ENCODE measurements around the gene ZNF775. TPM values are rescaled to one million over a fixed set of nuclear protein-coding genes. Genes with fewer than 3 reads are reported as not detected.

ZNF775 gene
- total and polyA plus RNA-seq, 12 donors: 1.9 to 4.7 (median 2.9) TPM

DNA sequence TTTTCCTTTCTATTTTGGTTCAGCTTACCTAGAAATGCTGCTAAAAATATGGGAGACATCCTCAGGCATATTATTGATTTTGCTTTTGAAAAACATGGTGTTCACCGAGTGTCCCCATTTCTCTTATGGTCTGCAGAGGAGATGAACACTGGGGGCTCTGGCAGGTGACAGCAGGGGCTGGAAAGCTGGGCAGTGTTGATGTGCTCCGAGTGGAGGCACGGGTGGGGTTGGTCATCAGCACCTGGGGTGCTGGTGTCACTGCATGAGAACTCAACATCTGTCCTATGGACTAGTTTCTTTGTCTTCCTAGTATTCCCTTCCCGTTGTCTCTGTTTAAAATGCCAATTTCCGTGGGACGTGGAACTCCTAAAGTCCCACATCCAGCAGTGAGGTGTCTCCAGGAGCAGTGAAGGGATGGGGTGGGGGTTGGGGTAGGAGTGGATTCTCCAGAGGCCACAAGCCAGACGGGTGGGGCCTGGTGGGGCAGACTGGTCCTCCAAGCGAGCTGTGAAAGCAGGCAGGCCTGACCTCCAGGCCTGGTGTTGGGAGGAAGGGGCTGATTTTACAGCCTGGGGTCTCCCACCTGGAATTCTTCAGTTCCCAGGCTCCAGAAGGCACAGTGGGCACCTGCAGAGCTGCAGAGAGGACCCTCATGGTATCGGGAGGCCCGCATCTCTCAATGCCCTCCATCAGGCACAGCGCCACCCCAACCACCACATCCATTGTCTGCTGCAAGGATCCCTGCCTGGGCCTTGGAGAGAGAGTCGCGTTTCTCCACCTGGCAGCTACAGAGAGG is 24.4 kb downstream of the ZNF775 start:
- H3K27me3 ChIP-seq: no peaks in the 10 kb centered on the region
- 90 to 91% methylated on average over 13 of the region's 13 CpGs for WGBS, 2 donors
- DNase-seq: no peak
- ATAC-seq: no peak
- H3K27ac ChIP-seq: peak overlapping the region in 9 of 10 donors; percentile 89 to 99 (median 97)
- intact Hi-C loops (cut with DNase I): no loop called here
- peaks cover 0 to 6% (median 0%) of the 10 kb centered on the region in 9 donors for H3K36me3 ChIP-seq
- H3K4me3 ChIP-seq: peak overlapping the region in 1 of 10 donors; percentile 86
- no peaks in the 10 kb centered on the region for H3K9me3 ChIP-seq
- TF ChIP-seq, protein P1, sequence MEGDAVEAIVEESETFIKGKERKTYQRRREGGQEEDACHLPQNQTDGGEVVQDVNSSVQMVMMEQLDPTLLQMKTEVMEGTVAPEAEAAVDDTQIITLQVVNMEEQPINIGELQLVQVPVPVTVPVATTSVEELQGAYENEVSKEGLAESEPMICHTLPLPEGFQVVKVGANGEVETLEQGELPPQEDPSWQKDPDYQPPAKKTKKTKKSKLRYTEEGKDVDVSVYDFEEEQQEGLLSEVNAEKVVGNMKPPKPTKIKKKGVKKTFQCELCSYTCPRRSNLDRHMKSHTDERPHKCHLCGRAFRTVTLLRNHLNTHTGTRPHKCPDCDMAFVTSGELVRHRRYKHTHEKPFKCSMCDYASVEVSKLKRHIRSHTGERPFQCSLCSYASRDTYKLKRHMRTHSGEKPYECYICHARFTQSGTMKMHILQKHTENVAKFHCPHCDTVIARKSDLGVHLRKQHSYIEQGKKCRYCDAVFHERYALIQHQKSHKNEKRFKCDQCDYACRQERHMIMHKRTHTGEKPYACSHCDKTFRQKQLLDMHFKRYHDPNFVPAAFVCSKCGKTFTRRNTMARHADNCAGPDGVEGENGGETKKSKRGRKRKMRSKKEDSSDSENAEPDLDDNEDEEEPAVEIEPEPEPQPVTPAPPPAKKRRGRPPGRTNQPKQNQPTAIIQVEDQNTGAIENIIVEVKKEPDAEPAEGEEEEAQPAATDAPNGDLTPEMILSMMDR (IDR thresholded peaks at IDR 0.05): no peak
- H3K4me1 ChIP-seq: peaks cover 14 to 45% (median 27%) of the 10 kb centered on the region in 9 donors

DNA sequence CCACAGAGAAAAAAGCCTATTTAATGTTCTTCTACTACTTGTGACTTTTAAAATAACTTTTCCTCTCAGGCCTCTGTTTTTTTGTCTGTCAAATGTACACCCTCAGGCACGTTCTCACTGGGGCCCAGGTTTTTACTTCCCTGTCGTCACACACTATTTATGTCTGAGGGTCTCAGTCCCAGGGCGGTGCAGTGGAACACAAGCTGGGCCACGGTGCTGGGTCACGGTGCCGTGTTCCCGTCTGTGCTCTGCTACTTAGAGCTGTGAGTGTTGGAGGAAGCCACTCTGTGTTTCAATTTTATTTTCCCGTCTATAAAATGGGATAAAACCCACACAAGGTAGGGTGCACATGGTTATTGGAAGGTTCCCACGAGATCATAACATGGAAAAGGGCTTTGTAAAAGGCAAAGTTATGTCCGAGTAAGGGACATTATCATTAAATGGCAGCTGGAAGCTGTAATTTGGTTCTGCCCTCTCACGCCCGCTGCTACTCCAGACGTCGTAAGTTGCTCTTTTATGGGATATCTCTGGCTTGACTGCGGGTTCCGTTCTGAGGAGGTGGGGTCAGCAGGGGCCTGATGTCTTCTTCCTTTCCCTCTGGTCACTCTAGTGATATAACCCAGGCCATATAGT is 25.2 kb downstream of the ZNF775 start:
- peaks cover 0 to 4% (median 0%) of the 10 kb centered on the region in 9 donors for H3K36me3 ChIP-seq
- H3K4me1 ChIP-seq: peaks cover 14 to 38% (median 27%) of the 10 kb centered on the region in 9 donors
- DNase-seq (no peak), ATAC-seq (peak in 6 of 8 donors; percentile 3 to 19 (median 10))
- H3K9me3 ChIP-seq: no peaks in the 10 kb centered on the region
- TF ChIP-seq, protein P1 (IDR thresholded peaks at IDR 0.05): no peak
- intact Hi-C loops (cut with DNase I): no loop called here
- H3K27me3 ChIP-seq: no peaks in the 10 kb centered on the region
- H3K4me3 ChIP-seq: peak overlapping the region; percentile 14 to 89 (median 71)
- WGBS, 2 donors: 36 to 46% methylated on average over 16 of the region's 16 CpGs
- H3K27ac ChIP-seq: peak overlapping the region; percentile 73 to 99 (median 97)

DNA sequence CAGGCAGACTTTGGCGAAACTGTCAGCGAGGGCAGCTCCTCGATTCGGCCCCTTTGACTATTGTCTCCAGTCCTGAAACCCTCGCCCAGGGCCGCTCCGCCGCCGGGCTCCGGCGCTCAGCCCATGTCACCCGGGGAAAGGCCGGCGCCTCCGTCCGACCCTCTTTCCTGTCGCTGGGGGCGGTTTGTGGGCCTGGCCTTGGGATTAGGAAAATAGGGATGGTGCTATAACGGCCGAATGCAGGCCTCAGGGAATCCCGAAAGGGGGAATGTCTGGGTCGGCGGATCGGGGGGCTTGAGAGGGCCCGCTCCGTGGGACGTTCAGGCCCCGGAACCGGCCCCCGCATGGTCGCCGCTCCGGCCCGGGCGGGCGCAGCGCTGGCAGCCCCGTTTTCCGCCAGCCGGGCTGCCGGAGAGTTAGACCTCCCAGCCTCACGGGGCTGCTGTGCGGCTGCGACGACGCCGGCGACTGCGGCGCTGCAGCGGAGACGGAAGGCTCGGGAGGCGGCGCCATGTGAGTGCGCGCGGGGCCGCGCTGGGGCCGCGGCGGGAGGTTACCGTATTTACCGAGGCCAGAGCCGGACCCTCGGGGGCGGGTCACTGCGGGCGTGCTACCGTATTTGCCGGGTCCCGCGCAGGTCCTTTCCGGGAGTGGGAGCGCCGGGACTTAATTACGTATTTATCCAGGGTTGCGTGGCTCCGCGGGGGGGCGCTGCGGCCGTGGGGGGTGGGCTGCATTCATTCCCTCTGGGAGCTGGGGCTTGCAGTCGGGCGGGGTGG is 25.9 kb downstream of the ZNF775 start:
- Histone ChIP-seq H3K27me3 (no peaks in the 10 kb centered on the region), H3K36me3 (peaks cover 0 to 6% (median 0%) of the 10 kb centered on the region in 9 donors), H3K9me3 (no peaks in the 10 kb centered on the region), H3K4me1 (peaks cover 14 to 36% (median 27%) of the 10 kb centered on the region in 9 donors), H3K4me3 (peak overlapping the region; percentile 42 to 89 (median 71)), H3K27ac (peak overlapping the region; percentile 73 to 99 (median 97))
- DNase-seq (peak; percentile 92), ATAC-seq (peak; percentile 92 to 97 (median 96))
- TF ChIP-seq, protein P1 (IDR thresholded peaks at IDR 0.05): peak in 5 of 9 donors; percentile 23 to 41 (median 33)
- 0 to 2% methylated on average over 73 to 86 of the region's 86 CpGs for WGBS, 2 donors
- intact Hi-C loops (cut with DNase I): loop anchor here in 6 of 10 donors (1.0 to 5.0 kb wide), 2 partner anchors 37 to 38 kb away; partner anchors contain the start of gene REPIN1 (in 6 of the 6)
